ENCODE data around the gene TOX3. TPM values are rescaled to one million over a fixed set of nuclear protein-coding genes. Genes with fewer than 3 reads are reported as not detected.

The TOX3 gene
- total and polyA plus RNA-seq, 2 of the 13 experiments (the other 11 are each of a cell fraction or from before 2014, with no cell fraction given): 14.5 to 98.6 TPM

GRCh38 chr16:52573365-52574299, 26.7 kb upstream of the TOX3 start:
- ChIA-PET CTCF (ENCODE audit: low intra/inter-chr PET ratio, low total read pairs) (no interaction called here), POLR2A (interaction anchor here (0.8 to 2.3 kb wide), 17 partner anchors 9 to 176 kb away, joined by 3 to 41 read pairs (median 4); partner anchors contain the start of gene TOX3)
- in situ Hi-C loops (cut with HindIII; ENCODE audit: extremely low pct_ligation_motif_present, low pct_unique_long_range_greater_than_20kb) (no loop called here), intact Hi-C loops (cut with micrococcal nuclease; ENCODE audit: unreplicated experiment) (loop anchor here (2.0 kb wide), 2 partner anchors 23 to 25 kb away; no protein-coding TSS in a partner anchor)
- H3K4me3 ChIP-seq (replicated peaks in 1 of 3; ENCODE audit: insufficient read depth in 1 of 3, low read depth in 2 of 3, low read length in 3 of 3): peak overlapping the region in 2 of 3 experiments; percentile 11 to 36; a peak in 4 of 6 replicates
- peak overlapping the region; percentile 48; the same call in 1 of the 2 replicates for H3K9ac ChIP-seq (ENCODE audit: insufficient read depth, low read depth, low read length)
- no peak overlapping the region for H2AFZ ChIP-seq (ENCODE audit: low read length)
- H3K27ac ChIP-seq (ENCODE audit: extremely low read length, insufficient read depth, low read length): peak overlapping the region; percentile 71
- ATAC-seq (peak; percentile 95), DNase-seq (ENCODE audit: low spot score) (peak; percentile 95), FAIRE-seq (peak; percentile 96)
- BruUV-seq (replicated peaks): TSS peak; percentile 81
- H3K79me2 ChIP-seq (ENCODE audit: insufficient read depth, low read length): no peaks in the 10 kb centered on the region
- no peaks in the 10 kb centered on the region for H3K36me3 ChIP-seq (replicated peaks in 1 of 2; ENCODE audit: control insufficient read depth in 1 of 2, insufficient read depth in 2 of 2, low read length in 2 of 2)
- H3K27me3 ChIP-seq (ENCODE audit: control insufficient read depth in 1 of 2, insufficient read depth in 2 of 2, low read length in 2 of 2): no peaks in the 10 kb centered on the region
- no peaks in the 10 kb centered on the region for H4K20me1 ChIP-seq (ENCODE audit: insufficient read depth, low read length)
- 9% methylated on average over 7 of the region's 7 CpGs for WGBS (ENCODE audit: low lambda C conversion rate)
- H3K4me2 ChIP-seq (ENCODE audit: low read depth, low read length): peak overlapping the region; percentile 73
- H3K4me1 ChIP-seq (ENCODE audit: insufficient read depth, low read length): peaks cover 100% of the 10 kb centered on the region
- no peaks in the 10 kb centered on the region for H3K9me3 ChIP-seq (ENCODE audit: low read length)
- TF ChIP-seq NFE2L1 (CRISPR knock-in tag; IDR thresholded peaks at IDR 0.05; ENCODE audit: borderline replicate concordance) (no peak), HIVEP1 (CRISPR knock-in tag; IDR thresholded peaks at IDR 0.05) (no peak), HNF4A (CRISPR knock-in tag; IDR thresholded peaks at IDR 0.05) (peak; percentile 66; the same call in 1 of the 2 replicates), ZNF816 (CRISPR knock-in tag; IDR thresholded peaks at IDR 0.05; ENCODE audit: borderline replicate concordance) (0 out of 2 replicates have a peak, but pooled peaks have one; percentile 38), CHD2 (IDR thresholded peaks at IDR 0.05; ENCODE audit: low read depth, low read length) (no peak), ZC3H4 (CRISPR knock-in tag; IDR thresholded peaks at IDR 0.05; ENCODE audit: borderline replicate concordance) (no peak), ZNF614 (CRISPR knock-in tag; IDR thresholded peaks at IDR 0.05; ENCODE audit: borderline replicate concordance) (peak; percentile 92), FIP1L1 (IDR thresholded peaks at IDR 0.05; ENCODE audit: borderline replicate concordance, insufficient read depth, low read depth, low read length) (no peak), RERE (CRISPR knock-in tag; IDR thresholded peaks at IDR 0.05; ENCODE audit: low read depth) (peak; percentile 55; the same call in 1 of the 2 replicates), ZNF629 (CRISPR knock-in tag; conservative IDR thresholded peaks at IDR 0.05) (no peak; the same call in 1 of the 2 replicates), ZNF558 (CRISPR knock-in tag; IDR thresholded peaks at IDR 0.05; ENCODE audit: borderline replicate concordance) (no peak)
- TF ChIP-seq, protein P1, sequence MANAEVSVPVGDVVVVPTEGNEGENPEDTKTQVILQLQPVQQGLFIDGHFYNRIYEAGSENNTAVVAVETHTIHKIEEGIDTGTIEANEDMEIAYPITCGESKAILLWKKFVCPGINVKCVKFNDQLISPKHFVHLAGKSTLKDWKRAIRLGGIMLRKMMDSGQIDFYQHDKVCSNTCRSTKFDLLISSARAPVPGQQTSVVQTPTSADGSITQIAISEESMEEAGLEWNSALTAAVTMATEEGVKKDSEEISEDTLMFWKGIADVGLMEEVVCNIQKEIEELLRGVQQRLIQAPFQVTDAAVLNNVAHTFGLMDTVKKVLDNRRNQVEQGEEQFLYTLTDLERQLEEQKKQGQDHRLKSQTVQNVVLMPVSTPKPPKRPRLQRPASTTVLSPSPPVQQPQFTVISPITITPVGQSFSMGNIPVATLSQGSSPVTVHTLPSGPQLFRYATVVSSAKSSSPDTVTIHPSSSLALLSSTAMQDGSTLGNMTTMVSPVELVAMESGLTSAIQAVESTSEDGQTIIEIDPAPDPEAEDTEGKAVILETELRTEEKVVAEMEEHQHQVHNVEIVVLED (CRISPR knock-in tag; IDR thresholded peaks at IDR 0.05; ENCODE audit: borderline replicate concordance): no peak
- TF ChIP-seq, protein P2, sequence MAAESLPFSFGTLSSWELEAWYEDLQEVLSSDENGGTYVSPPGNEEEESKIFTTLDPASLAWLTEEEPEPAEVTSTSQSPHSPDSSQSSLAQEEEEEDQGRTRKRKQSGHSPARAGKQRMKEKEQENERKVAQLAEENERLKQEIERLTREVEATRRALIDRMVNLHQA (CRISPR knock-in tag; IDR thresholded peaks at IDR 0.05): no peak
- TF ChIP-seq, protein P3, sequence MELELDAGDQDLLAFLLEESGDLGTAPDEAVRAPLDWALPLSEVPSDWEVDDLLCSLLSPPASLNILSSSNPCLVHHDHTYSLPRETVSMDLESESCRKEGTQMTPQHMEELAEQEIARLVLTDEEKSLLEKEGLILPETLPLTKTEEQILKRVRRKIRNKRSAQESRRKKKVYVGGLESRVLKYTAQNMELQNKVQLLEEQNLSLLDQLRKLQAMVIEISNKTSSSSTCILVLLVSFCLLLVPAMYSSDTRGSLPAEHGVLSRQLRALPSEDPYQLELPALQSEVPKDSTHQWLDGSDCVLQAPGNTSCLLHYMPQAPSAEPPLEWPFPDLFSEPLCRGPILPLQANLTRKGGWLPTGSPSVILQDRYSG (CRISPR knock-in tag; IDR thresholded peaks at IDR 0.05): no peak
